Stomach smooth muscle (tissue), 2 donors: ENCODE measurements around the gene C1GALT1C1L.
A peak's percentile ranks its signal among the peaks of the same experiment; 100 is the strongest.
"Not testable (repeated sequence)": the region's sequence is repeated elsewhere in the genome, so short reads cannot be mapped to it uniquely, and the experiment has no call there.

Experiments used
- H3K27ac ChIP-seq: one replicate; pipeline ENCODE4 v1.7.0; 2013; ENCODE audit warnings: mild to moderate bottlenecking, low read length, inconsistent platforms
- H3K27me3 ChIP-seq, 2 donors: one replicate each; pipeline ENCODE4 v1.7.0; 2013; ENCODE audit warnings: low read length in 2 of 2; ENCODE audit not compliant: insufficient read depth in 2 of 2, control insufficient read depth in 1 of 2
- H3K36me3 ChIP-seq, 2 donors: one replicate each; pipeline ENCODE4 v1.7.0; 2013; ENCODE audit warnings: low read length in 2 of 2; ENCODE audit not compliant: control insufficient read depth in 2 of 2, insufficient read depth in 2 of 2
- H3K4me1 ChIP-seq: one replicate; pipeline ENCODE4 v1.7.0; 2013; ENCODE audit warnings: low read length; ENCODE audit not compliant: control insufficient read depth, insufficient read depth
- H3K4me3 ChIP-seq, 2 donors: one replicate each; pipeline ENCODE4 v1.7.0; 2013; ENCODE audit warnings: low read length in 2 of 2
- H3K9ac ChIP-seq, 2 donors: one replicate each; pipeline ENCODE4 v1.7.0; 2013; ENCODE audit warnings: low read length in 2 of 2, mild to moderate bottlenecking in 1 of 2
- H3K9me3 ChIP-seq, 2 donors: one replicate each; pipeline ENCODE4 v1.7.0; 2013; ENCODE audit warnings: low read length in 2 of 2; ENCODE audit not compliant: control insufficient read depth in 2 of 2
- donor health status: healthy.
- donor health status: Pancreatic carcinoma.

The C1GALT1C1L gene

DNA sequence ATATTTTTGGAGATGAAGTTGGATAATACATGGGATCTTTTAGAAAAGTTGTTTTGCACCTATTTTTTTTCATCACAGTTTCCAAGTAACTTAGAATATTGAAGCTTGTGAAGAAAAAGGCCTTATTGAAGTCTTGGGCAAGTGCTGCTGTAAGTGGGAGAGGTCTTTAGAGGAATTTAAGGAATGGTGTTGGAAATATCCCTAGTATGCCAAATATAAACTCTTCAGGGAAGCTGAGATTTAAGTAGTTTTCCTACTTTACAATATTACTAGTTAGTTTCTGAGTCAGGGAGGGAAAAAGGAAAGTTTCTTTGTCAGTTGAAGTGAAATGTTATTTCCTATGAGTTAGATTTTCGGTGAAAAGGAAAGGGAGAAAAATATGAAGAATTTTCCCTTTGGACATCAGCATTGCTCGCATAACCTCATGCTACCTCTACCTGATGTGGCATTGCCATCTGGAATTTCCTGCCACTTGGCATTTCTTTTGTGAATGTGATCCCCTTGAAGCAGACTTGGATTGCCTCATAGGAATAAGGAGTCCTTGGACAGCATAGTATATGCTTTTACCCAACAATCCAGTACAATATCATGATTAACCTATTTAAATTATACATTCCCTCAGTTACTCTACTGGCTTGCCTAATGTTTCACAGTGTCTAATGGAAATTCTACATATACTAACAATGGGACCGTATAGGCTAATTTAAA, 27.1 kb downstream of the C1GALT1C1L start:
- no peaks in the 10 kb centered on the region for H3K4me1 ChIP-seq
- H3K9ac ChIP-seq = no peak overlapping the region
- no peaks in the 10 kb centered on the region for H3K9me3 ChIP-seq
- H3K4me3 ChIP-seq = no peak overlapping the region
- no peaks in the 10 kb centered on the region for H3K36me3 ChIP-seq
- H3K27ac ChIP-seq = no peak overlapping the region
- H3K27me3 ChIP-seq = no peaks in the 10 kb centered on the region

DNA sequence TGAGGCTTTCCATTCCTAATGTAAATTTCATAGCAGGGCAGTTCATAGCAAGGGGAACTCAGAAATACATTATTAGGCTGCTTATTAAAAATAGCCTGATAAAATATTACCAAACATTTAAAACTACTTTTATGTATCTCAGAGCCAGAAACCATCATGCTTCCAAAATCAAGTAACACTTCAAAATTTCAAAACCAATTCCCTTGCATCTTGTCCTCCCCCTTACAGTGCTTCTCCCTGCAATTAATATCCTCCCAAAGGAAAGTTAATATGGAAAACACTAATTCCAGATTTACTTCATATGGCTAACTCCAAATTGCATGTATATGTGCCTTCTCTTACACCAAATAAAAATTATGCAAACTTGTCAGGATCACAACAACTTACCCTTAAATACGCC, 32.5 kb downstream of the C1GALT1C1L start:
- no peak overlapping the region for H3K9ac ChIP-seq
- no peaks in the 10 kb centered on the region for H3K36me3 ChIP-seq
- H3K27me3 ChIP-seq = no peaks in the 10 kb centered on the region
- no peaks in the 10 kb centered on the region for H3K9me3 ChIP-seq
- no peaks in the 10 kb centered on the region for H3K4me1 ChIP-seq
- H3K4me3 ChIP-seq = no peak overlapping the region
- no peak overlapping the region for H3K27ac ChIP-seq

DNA sequence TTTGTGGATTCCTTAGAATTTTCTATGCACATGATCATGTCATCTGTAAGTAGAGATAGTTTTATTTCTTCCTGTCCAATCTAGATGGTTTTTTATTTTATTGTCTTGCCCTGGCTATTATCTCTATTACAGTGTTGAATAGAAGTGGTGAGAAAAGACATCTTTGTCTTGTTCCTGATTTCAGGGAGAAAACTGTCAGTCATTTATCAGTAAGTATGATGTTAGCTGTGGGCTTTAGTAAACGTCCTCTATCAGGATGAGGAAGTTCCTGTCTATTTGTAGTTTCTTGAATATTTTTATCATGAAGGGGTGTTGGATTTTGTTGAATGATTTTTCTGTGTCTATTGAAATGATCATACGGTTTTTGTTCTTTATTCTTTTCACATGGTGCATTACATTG, 33.9 kb downstream of the C1GALT1C1L start:
- Histone ChIP-seq H3K4me1 (peaks cover under 1% of the 10 kb centered on the region), H3K36me3 (no peaks in the 10 kb centered on the region), H3K27ac (no peak overlapping the region), H3K9ac (no peak overlapping the region), H3K4me3 (no peak overlapping the region), H3K27me3 (no peaks in the 10 kb centered on the region), H3K9me3 (no peaks in the 10 kb centered on the region)

DNA sequence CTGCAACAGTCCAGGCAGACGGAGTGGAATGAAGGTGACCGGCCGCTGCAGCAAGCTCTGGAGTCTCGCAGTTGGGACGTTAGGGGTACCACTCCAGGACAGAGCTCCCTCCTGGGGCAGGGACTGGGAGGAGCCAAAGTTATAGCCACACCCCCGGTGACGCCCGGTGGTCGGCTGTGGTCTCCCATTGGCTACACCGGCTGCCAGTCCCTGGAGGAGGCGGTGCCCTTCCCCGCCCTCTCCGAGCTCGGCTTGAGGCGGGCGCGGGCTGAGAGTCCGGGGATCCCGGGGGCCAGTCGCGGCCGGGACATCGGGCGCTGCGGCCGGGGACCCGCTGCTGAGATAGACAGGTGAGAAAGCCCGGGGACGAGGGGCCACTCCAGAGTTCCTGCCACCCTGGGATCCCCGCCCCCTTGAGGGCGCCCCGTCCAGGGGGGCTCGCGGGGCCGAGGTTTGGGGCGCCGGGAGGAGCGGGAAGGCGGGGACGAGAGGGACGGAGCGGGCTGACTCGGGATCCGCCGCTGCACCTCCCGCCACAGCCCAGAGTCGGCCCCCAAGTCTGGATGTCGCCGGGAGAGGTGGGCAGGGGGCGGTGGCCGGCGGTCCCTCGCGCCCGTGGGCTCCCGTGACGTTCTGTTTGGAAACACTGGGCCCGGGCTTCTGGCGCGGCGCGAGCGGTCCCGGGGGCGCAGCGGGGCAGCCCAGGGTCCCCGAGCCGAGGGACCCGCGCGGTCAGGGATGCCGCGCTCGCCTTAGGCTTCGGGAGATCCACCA, 39.0 kb downstream of the C1GALT1C1L start, which contains the start of gene PLEKHH2:
TSS of gene PLEKHH2 (plus strand) at position 231 of the 774 bp plus-strand sequence. CDS start 7,414 bp downstream, outside the sequence.
- no peaks in the 10 kb centered on the region for H3K9me3 ChIP-seq
- peak within 1 kb of the TSS; percentile 46 for H3K27ac ChIP-seq
- H3K9ac ChIP-seq = peak within 1 kb of the TSS; percentile 69 to 72
- peaks cover 7% of the 10 kb centered on the region for H3K4me1 ChIP-seq
- peak within 1 kb of the TSS; percentile 84 to 92 for H3K4me3 ChIP-seq
- H3K27me3 ChIP-seq = peaks cover 0 to 6% of the 10 kb centered on the region in 2 donors
- H3K36me3 ChIP-seq = no peaks in the 10 kb centered on the region

DNA sequence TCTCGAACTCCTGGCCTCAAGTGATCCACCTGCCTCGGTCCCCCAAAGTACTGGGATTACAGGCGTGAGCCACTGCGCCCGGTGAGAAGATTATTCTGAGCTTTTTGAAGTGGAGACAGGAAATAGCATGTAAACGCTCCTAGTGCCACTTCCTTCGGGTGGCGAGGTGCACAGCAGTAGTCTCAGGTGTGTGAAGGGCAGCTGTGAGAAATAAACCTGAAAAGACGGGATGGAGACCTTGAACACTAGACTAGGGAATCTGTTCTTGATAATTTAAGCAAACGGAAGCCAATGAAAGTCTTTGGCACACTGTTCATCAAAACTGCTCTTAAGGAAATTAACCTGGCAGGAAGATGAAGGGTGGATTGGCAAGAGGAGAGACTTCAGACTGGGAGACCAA, 39.6 kb downstream of the C1GALT1C1L start:
- H3K36me3 ChIP-seq = no peaks in the 10 kb centered on the region
- H3K4me1 ChIP-seq = peaks cover 7% of the 10 kb centered on the region
- H3K9me3 ChIP-seq = no peaks in the 10 kb centered on the region
- no peak overlapping the region for H3K27ac ChIP-seq
- peak overlapping the region in 1 of 2 donors; percentile 64 for H3K9ac ChIP-seq
- H3K27me3 ChIP-seq = peaks cover 2 to 6% of the 10 kb centered on the region in 2 donors
- peak overlapping the region; percentile 84 to 92 for H3K4me3 ChIP-seq

DNA sequence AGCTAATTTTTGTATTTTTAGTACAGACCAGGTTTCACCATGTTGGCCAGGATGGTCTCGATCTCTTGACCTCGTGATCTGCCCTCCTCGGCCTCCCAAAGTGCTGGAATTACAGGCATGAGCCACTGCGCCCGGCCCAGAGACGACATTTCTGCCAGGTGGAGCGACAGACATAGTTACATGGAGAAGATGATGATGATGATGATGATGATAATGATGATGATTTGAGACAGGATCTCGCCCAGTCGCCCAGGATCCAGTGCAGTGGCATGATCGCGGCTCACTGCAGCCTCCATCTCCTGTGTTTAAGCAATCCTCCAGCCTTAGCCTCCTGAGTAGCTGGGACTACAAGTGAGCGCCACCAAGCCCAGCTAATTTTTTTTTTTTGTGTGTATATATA, 40.1 kb downstream of the C1GALT1C1L start:
- not testable (repeated sequence) for H3K4me3 ChIP-seq, H3K27ac ChIP-seq, H3K36me3 ChIP-seq, H3K9ac ChIP-seq, H3K27me3 ChIP-seq, H3K9me3 ChIP-seq, H3K4me1 ChIP-seq

DNA sequence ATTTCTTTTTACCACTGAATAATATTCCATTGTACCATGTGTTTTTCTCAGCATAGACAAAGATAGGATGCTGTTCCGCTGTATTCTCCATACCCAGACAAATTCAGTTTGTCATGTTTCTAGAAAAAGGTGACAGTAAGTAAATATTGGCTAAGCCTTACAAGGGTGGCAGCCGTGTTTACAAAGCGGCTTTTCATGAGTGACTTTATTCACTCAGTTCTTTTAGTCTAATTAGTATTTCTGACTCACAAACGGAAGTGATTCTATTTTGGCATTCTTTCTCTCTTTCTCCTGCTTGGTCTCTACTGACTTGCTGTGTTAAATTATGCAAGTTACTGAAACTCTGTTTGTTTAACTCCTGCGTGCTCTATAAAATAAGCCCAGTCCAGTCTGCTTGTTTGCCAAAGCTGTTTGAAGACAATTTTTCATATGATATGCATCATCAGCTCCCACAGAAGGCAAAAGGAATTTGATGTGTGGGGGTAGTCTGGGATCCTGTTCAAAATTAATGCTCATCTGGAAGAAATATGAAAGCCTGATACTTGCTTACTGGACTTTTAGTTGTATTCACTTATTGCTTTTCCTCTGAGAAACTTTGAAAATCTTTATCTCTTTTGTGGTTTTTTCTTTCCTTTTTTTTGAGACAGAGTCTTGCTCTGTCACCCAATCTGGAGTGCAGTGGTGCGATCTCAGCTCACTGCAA, 41.5 kb downstream of the C1GALT1C1L start:
- H3K36me3 ChIP-seq = no peaks in the 10 kb centered on the region
- H3K9ac ChIP-seq = no peak overlapping the region
- H3K4me3 ChIP-seq = no peak overlapping the region
- no peaks in the 10 kb centered on the region for H3K9me3 ChIP-seq
- H3K4me1 ChIP-seq = peaks cover 7% of the 10 kb centered on the region
- H3K27ac ChIP-seq = no peak overlapping the region
- H3K27me3 ChIP-seq = peaks cover 2 to 6% of the 10 kb centered on the region in 2 donors

- Histone ChIP-seq H3K27me3 (peaks cover 2 to 6% of the 10 kb centered on the region in 2 donors), H3K27ac (no peak overlapping the region), H3K9ac (no peak overlapping the region), H3K9me3 (no peaks in the 10 kb centered on the region), H3K36me3 (no peaks in the 10 kb centered on the region), H3K4me1 (peaks cover 3% of the 10 kb centered on the region), H3K4me3 (no peak overlapping the region)
Observed at GRCh38 chr2:43631618-43632317, 44.5 kb downstream of the C1GALT1C1L start.
